Loucy (cell line): ENCODE measurements around the gene STRC.

ENCODE experiments used
- H2AFZ ChIP-seq: fragments of 200-600 bp; sonication (generic); 2 replicates; pipeline ENCODE4 v1.6.0; 2016; ENCODE audit warnings: antibody characterized with exemption, mild to moderate bottlenecking, low read length, moderate library complexity
- H3F3A ChIP-seq: fragments of 200-600 bp; 2 replicates; pipeline ENCODE4 v1.6.0; 2016; ENCODE audit warnings: antibody characterized with exemption, low read depth, mild to moderate bottlenecking
- H3K27me3 ChIP-seq: fragments of 200-600 bp; sonication (generic); 2 replicates; pipeline ENCODE4 v1.6.1; 2014; ENCODE audit warnings: low read length, mild to moderate bottlenecking; ENCODE audit not compliant: insufficient read depth, poor library complexity, severe bottlenecking
- H3K36me3 ChIP-seq: fragments of 200-600 bp; sonication (generic); 2 replicates; pipeline ENCODE4 v1.6.1; 2016; ENCODE audit warnings: low read length; ENCODE audit not compliant: insufficient read depth
- H3K4me1 ChIP-seq: fragments of 200-600 bp; sonication (generic); 2 replicates; pipeline ENCODE4 v1.5.1; 2014; ENCODE audit warnings: low read length, mild to moderate bottlenecking; ENCODE audit not compliant: insufficient read depth, poor library complexity, severe bottlenecking
- H3K4me2 ChIP-seq: fragments of 200-600 bp; sonication (generic); 2 replicates; pipeline ENCODE4 v1.6.0; 2014; ENCODE audit warnings: antibody characterized with exemption, low read length, low read depth, mild to moderate bottlenecking; ENCODE audit not compliant: poor library complexity, severe bottlenecking
- H3K4me3 ChIP-seq: fragments of 200-600 bp; sonication (generic); 2 replicates; pipeline ENCODE4 v1.5.1; 2014; ENCODE audit warnings: low read length, mild to moderate bottlenecking, mixed read lengths; ENCODE audit not compliant: poor library complexity, severe bottlenecking
- H3K79me2 ChIP-seq: fragments of 200-600 bp; sonication (generic); 2 replicates; pipeline ENCODE4 v1.6.1; 2014; ENCODE audit warnings: low read length; ENCODE audit not compliant: insufficient read depth
- H3K9ac ChIP-seq: fragments of 200-600 bp; sonication (generic); 2 replicates; pipeline ENCODE4 v1.6.0; 2014; ENCODE audit warnings: mild to moderate bottlenecking, low read depth, low read length, moderate library complexity; ENCODE audit not compliant: poor library complexity, severe bottlenecking
- H3K9me2 ChIP-seq: fragments of 200-600 bp; sonication (generic); replicated peaks from 2 replicates; pipeline ENCODE4 v1.6.1; 2016; ENCODE audit warnings: low read depth, low read length, mixed read lengths
- H3K9me3 ChIP-seq: fragments of 200-600 bp; sonication (generic); 2 replicates; pipeline ENCODE4 v1.6.1; 2014; ENCODE audit warnings: mild to moderate bottlenecking, antibody characterized with exemption, low read length, low read depth; ENCODE audit not compliant: insufficient read depth
- H4K20me1 ChIP-seq: fragments of 200-600 bp; sonication (generic); 2 replicates; pipeline ENCODE4 v1.6.0; 2014; ENCODE audit warnings: antibody characterized with exemption, low read length, mild to moderate bottlenecking; ENCODE audit not compliant: insufficient read depth, poor library complexity, severe bottlenecking
- EZH2phosphoT487 ChIP-seq: fragments of 200-600 bp; IDR thresholded peaks from 2 replicates; pipeline ENCODE4 v1.6.1; 2018; ENCODE audit warnings: antibody characterized with exemption, mild to moderate bottlenecking, moderate library complexity, borderline replicate concordance
- TF ChIP-seq, protein P1 (sequence below): fragments of 200-600 bp; sonication (generic); conservative IDR thresholded peaks from 2 replicates; pipeline ENCODE4 v1.5.1; 2014; ENCODE audit warnings: mild to moderate bottlenecking, antibody characterized with exemption, low read length

STRC gene

DNA sequence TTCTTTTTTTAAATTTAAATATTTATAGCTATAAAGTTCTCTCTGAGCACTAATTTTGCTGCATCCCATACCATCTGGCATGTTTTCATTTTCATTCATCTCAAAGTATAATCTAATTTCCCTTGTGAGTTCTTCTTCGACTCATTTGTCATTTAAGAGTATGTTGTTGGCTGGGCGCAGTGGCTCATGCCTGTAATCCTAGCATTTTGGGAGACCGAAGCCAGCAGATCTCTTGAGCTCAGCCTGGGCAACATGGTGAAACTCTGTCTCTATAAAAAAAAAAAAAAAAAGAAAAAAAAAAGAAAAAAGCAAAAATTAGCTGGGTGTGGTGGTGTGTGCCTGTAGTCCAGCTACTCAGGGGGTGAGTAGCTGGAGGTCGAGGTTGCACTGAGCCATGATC lies 66.3 kb downstream of the STRC start:
- Histone ChIP-seq H3K36me3 (peaks cover 5% of the 10 kb centered on the region; the same call in 1 of the 2 replicates), H3K27me3 (no peaks in the 10 kb centered on the region), H3K9ac (no peak overlapping the region)

DNA sequence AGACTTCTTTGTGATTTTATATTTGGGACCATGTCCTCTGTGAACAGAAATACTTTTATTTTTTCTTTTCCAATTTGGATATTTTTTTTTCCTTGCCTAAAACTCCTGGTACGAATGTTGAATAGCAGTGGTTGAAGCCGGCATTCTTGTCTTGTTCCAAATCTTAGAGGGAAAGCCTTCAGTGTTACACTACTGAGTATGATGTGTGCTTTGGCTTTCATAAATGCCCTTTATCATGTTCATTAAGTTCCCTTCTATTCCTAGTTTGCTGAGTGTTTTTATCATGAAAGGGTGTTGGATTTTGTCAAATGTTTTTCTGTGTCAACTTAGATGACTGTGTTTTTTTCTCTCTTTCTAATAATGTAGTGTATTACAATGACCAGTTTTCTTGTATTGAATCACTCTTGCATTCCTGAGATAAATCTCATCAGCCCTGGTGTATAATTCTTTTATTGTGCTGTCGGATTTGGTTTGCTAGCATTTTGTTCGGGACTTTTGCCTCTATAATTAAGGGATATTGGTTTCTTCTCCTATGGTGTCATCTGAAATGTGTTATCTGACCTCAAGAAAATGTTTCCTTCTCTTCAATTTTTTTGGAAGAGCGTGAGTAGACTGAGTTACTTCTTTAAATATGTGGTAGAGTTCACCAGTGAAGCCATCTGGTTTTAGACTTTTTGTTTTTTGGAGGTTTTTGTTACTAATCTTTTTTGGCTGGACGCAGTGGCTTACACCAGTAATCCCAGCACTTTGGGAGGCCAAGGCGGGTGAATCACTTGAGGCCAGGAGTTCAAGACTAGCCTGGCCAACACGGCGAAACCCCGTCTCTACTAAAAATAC lies 67.9 kb downstream of the STRC start:
- H3K4me3 ChIP-seq: no peak overlapping the region
- H3F3A ChIP-seq: no peaks in the 10 kb centered on the region
- H3K4me1 ChIP-seq: no peaks in the 10 kb centered on the region
- no peaks in the 10 kb centered on the region for H4K20me1 ChIP-seq
- TF ChIP-seq EZH2phosphoT487: no peak
- TF ChIP-seq, protein P1, sequence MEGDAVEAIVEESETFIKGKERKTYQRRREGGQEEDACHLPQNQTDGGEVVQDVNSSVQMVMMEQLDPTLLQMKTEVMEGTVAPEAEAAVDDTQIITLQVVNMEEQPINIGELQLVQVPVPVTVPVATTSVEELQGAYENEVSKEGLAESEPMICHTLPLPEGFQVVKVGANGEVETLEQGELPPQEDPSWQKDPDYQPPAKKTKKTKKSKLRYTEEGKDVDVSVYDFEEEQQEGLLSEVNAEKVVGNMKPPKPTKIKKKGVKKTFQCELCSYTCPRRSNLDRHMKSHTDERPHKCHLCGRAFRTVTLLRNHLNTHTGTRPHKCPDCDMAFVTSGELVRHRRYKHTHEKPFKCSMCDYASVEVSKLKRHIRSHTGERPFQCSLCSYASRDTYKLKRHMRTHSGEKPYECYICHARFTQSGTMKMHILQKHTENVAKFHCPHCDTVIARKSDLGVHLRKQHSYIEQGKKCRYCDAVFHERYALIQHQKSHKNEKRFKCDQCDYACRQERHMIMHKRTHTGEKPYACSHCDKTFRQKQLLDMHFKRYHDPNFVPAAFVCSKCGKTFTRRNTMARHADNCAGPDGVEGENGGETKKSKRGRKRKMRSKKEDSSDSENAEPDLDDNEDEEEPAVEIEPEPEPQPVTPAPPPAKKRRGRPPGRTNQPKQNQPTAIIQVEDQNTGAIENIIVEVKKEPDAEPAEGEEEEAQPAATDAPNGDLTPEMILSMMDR: no peak
- H3K9me2 ChIP-seq: no peaks in the 10 kb centered on the region
- no peaks in the 10 kb centered on the region for H3K79me2 ChIP-seq
- H3K9ac ChIP-seq: no peak overlapping the region
- H3K27me3 ChIP-seq: no peaks in the 10 kb centered on the region
- H3K4me2 ChIP-seq: no peak overlapping the region
- H2AFZ ChIP-seq: no peak overlapping the region
- H3K9me3 ChIP-seq: no peaks in the 10 kb centered on the region
- peaks cover 5% of the 10 kb centered on the region; the same call in 1 of the 2 replicates for H3K36me3 ChIP-seq

More for the DNA sequence above, 66.3 kb downstream of the STRC start:
- Histone ChIP-seq H3K79me2 (no peaks in the 10 kb centered on the region), H4K20me1 (no peaks in the 10 kb centered on the region), H2AFZ (no peak overlapping the region), H3F3A (no peaks in the 10 kb centered on the region), H3K9me2 (no peaks in the 10 kb centered on the region), H3K4me2 (no peak overlapping the region), H3K9me3 (no peaks in the 10 kb centered on the region), H3K4me1 (no peaks in the 10 kb centered on the region), H3K4me3 (no peak overlapping the region)
- TF ChIP-seq, protein P1: no peak
- no peak for TF ChIP-seq EZH2phosphoT487
